OCI-LY1 (cell line): ENCODE data around the gene ARHGEF4.

Experiments
- H2AFZ ChIP-seq: fragments of 200-600 bp; sonication (generic), shearing (Covaris generic); 2 replicates; pipeline ENCODE4 v1.6.0; 2014; ENCODE audit warnings: antibody characterized with exemption, mild to moderate bottlenecking, low read length
- H3F3A ChIP-seq: fragments of 200-600 bp; sonication (generic), shearing (Covaris generic); 2 replicates; pipeline ENCODE4 v1.6.0; 2014; ENCODE audit warnings: mild to moderate bottlenecking, antibody characterized with exemption, low read length, moderate library complexity; ENCODE audit not compliant: insufficient read depth
- H3K27ac ChIP-seq: fragments of 200-600 bp; sonication (generic); 2 replicates; pipeline ENCODE4 v1.5.1; 2014; ENCODE audit warnings: low read length, mixed run types, mild to moderate bottlenecking, low read depth; ENCODE audit not compliant: poor library complexity, severe bottlenecking
- H3K27me3 ChIP-seq: fragments of 200-600 bp; sonication (generic); 2 replicates; pipeline ENCODE4 v1.6.0; 2014; ENCODE audit warnings: antibody characterized with exemption, mild to moderate bottlenecking, low read length, moderate library complexity; ENCODE audit not compliant: insufficient read depth
- H3K36me3 ChIP-seq: fragments of 200-600 bp; sonication (generic); 2 replicates; pipeline ENCODE4 v1.6.1; 2014; ENCODE audit warnings: mild to moderate bottlenecking, antibody characterized with exemption, low read length, moderate library complexity, mixed read lengths; ENCODE audit not compliant: insufficient read depth
- H3K4me1 ChIP-seq: fragments of 200-600 bp; sonication (generic); 2 replicates; pipeline ENCODE4 v1.5.1; 2014; ENCODE audit warnings: mild to moderate bottlenecking, low read length, moderate library complexity; ENCODE audit not compliant: insufficient read depth, severe bottlenecking
- H3K4me2 ChIP-seq: fragments of 200-600 bp; sonication (generic), shearing (Covaris generic); 2 replicates; pipeline ENCODE4 v1.6.1; 2014; ENCODE audit warnings: low read length
- H3K4me3 ChIP-seq: fragments of 200-600 bp; sonication (generic); 2 replicates; pipeline ENCODE4 v1.5.1; 2014; ENCODE audit warnings: low read length, low read depth, mild to moderate bottlenecking, mixed read lengths; ENCODE audit not compliant: poor library complexity, severe bottlenecking
- H3K79me2 ChIP-seq: fragments of 200-600 bp; shearing (Covaris generic); 2 replicates; pipeline ENCODE4 v1.6.1; 2016; ENCODE audit warnings: mixed run types, low read length, mixed read lengths; ENCODE audit not compliant: insufficient read depth
- H3K9ac ChIP-seq: fragments of 200-600 bp; sonication (generic), shearing (Covaris generic); 2 replicates; pipeline ENCODE4 v1.6.1; 2014; ENCODE audit warnings: mild to moderate bottlenecking, low read length, mixed read lengths
- H3K9me2 ChIP-seq: fragments of 200-600 bp; sonication (generic), shearing (Covaris generic); 2 replicates; pipeline ENCODE4 v1.6.1; 2014; ENCODE audit warnings: low read depth, mild to moderate bottlenecking, low read length, mixed read lengths
- H3K9me3 ChIP-seq: fragments of 200-600 bp; shearing (Covaris generic); 2 replicates; pipeline ENCODE4 v1.6.1; 2014; ENCODE audit warnings: low read length, mixed read lengths
- H4K20me1 ChIP-seq: fragments of 200-600 bp; sonication (generic), shearing (Covaris generic); 2 replicates; pipeline ENCODE4 v1.6.0; 2016; ENCODE audit warnings: mild to moderate bottlenecking, low read length; ENCODE audit not compliant: insufficient read depth
- CTCF ChIP-seq: fragments of 200-600 bp; sonication (generic), shearing (Covaris generic); IDR thresholded peaks from 2 replicates; pipeline ENCODE4 v1.5.1; 2017; ENCODE audit warnings: mild to moderate bottlenecking, antibody characterized with exemption, low read length, moderate library complexity, mixed read lengths
- EZH2 ChIP-seq: fragments of 200-600 bp; sonication (generic), shearing (Covaris generic); IDR thresholded peaks from 2 replicates; pipeline ENCODE4 v1.8.0; 2017; ENCODE audit warnings: borderline replicate concordance, mixed run types, mild to moderate bottlenecking, antibody characterized with exemption, low read length, moderate library complexity, mixed read lengths

ARHGEF4 gene

GRCh38 chr2:131054488-131054887, 217.8 kb downstream of the ARHGEF4 start:
- Histone ChIP-seq H3K27ac (no peak overlapping the region), H3K4me1 (peaks cover 19% of the 10 kb centered on the region), H3K4me3 (no peak overlapping the region), H3K79me2 (peaks cover 13% of the 10 kb centered on the region; the same call in 1 of the 2 replicates), H3K27me3 (no peaks in the 10 kb centered on the region), H3K9ac (no peak overlapping the region), H3K9me2 (no peaks in the 10 kb centered on the region), H3K9me3 (no peaks in the 10 kb centered on the region), H3F3A (no peaks in the 10 kb centered on the region), H3K36me3 (peaks cover 93% of the 10 kb centered on the region), H2AFZ (no peak overlapping the region), H3K4me2 (no peak overlapping the region), H4K20me1 (0 out of 2 replicates have a peak, but pooled peaks cover 5% of the 10 kb centered on the region)
- TF ChIP-seq CTCF (no peak), EZH2 (no peak)

GRCh38 chr2:131055169-131056065, 218.7 kb downstream of the ARHGEF4 start:
- H3K9me3 ChIP-seq: no peaks in the 10 kb centered on the region
- H3K4me3 ChIP-seq: no peak overlapping the region
- H2AFZ ChIP-seq: no peak overlapping the region
- H3K9me2 ChIP-seq: no peaks in the 10 kb centered on the region
- H3K79me2 ChIP-seq: peaks cover 16% of the 10 kb centered on the region; the same call in 1 of the 2 replicates
- 0 out of 2 replicates have a peak, but pooled peaks cover 5% of the 10 kb centered on the region for H4K20me1 ChIP-seq
- peaks cover 93% of the 10 kb centered on the region for H3K36me3 ChIP-seq
- H3K4me1 ChIP-seq: peaks cover 9% of the 10 kb centered on the region
- no peaks in the 10 kb centered on the region for H3F3A ChIP-seq
- no peak overlapping the region for H3K9ac ChIP-seq
- TF ChIP-seq CTCF: no peak
- TF ChIP-seq EZH2: no peak
- no peak overlapping the region for H3K4me2 ChIP-seq
- H3K27me3 ChIP-seq: no peaks in the 10 kb centered on the region
- H3K27ac ChIP-seq: no peak overlapping the region

GRCh38 chr2:131056204-131056931, 219.7 kb downstream of the ARHGEF4 start:
- no peak overlapping the region for H3K4me3 ChIP-seq
- peaks cover 90% of the 10 kb centered on the region for H3K36me3 ChIP-seq
- peaks cover 16% of the 10 kb centered on the region; the same call in 1 of the 2 replicates for H3K79me2 ChIP-seq
- no peaks in the 10 kb centered on the region for H3K27me3 ChIP-seq
- H3K9me2 ChIP-seq: no peaks in the 10 kb centered on the region
- no peak for TF ChIP-seq EZH2
- no peak for TF ChIP-seq CTCF
- no peak overlapping the region for H3K9ac ChIP-seq
- H3K4me2 ChIP-seq: no peak overlapping the region
- no peak overlapping the region for H3K27ac ChIP-seq
- H3K4me1 ChIP-seq: no peaks in the 10 kb centered on the region
- H2AFZ ChIP-seq: no peak overlapping the region
- H3F3A ChIP-seq: no peaks in the 10 kb centered on the region
- H3K9me3 ChIP-seq: no peaks in the 10 kb centered on the region
- 0 out of 2 replicates have a peak, but pooled peaks cover 5% of the 10 kb centered on the region for H4K20me1 ChIP-seq
